Panc1 (cell line): ENCODE results near the gene HS1BP3. TPM values are rescaled to one million over a fixed set of nuclear protein-coding genes. Genes with fewer than 3 reads are reported as not detected.

Experiments used
- ATAC-seq: fragments of 200-7000 bp; cut with Tn5 transposase; 2 replicates; pipeline ENCODE4 v1.9.1; 2020; ENCODE audit warnings: mild to moderate bottlenecking, moderate library complexity
- BruUV-seq: library from RNA; stranded (reverse); fragments of 400-500 nt; replicated peaks from 2 replicates; lab custom pipeline; 2021; lab: Mats Ljungman, UMichigan
- CTCF ChIA-PET: fragments of 300-600 bp; sonication (Branson Sonifier 250); formaldehyde crosslinking; loops from one replicate; lab custom pipeline; 2022; ENCODE audit warnings: antibody characterized with exemption; lab: Charles Lee
- POLR2A ChIA-PET: fragments of 300-600 bp; sonication (Branson Sonifier 250); formaldehyde crosslinking; loops from one replicate; lab custom pipeline; 2022; ENCODE audit warnings: antibody characterized with exemption; lab: Charles Lee
- DNase-seq: peaks from one replicate; pipeline ENCODE4 v3.0.0-alpha.2; 2010; ENCODE audit warnings: low read depth, low spot score
- H3K27ac ChIP-seq: 2 replicates; pipeline ENCODE4 v1.5.1; 2011; ENCODE audit warnings: mild to moderate bottlenecking, low read length, inconsistent platforms
- H3K27me3 ChIP-seq: fragments of 200-500 bp; sonication (Bioruptor generic); 2 replicates; pipeline ENCODE4 v1.6.0; 2014; ENCODE audit warnings: low read length, inconsistent platforms; ENCODE audit not compliant: control insufficient read depth, insufficient read depth
- H3K36me3 ChIP-seq: fragments of 200-500 bp; sonication (Bioruptor generic); 2 replicates; pipeline ENCODE4 v1.5.1; 2014; ENCODE audit warnings: inconsistent platforms, mild to moderate bottlenecking, low read length, moderate library complexity; ENCODE audit not compliant: control insufficient read depth, insufficient read depth
- H3K4me1 ChIP-seq: 2 replicates; pipeline ENCODE4 v1.5.1; 2011; ENCODE audit warnings: inconsistent platforms, mild to moderate bottlenecking, low read length, moderate library complexity; ENCODE audit not compliant: control insufficient read depth, insufficient read depth
- H3K4me3 ChIP-seq, 2 experiments: 2 replicates each; pipeline ENCODE4 v1.5.1; 2011 to 2012; ENCODE audit warnings: low read depth in 2 of 2, low read length in 2 of 2, mild to moderate bottlenecking in 2 of 2, inconsistent platforms in 1 of 2, moderate library complexity in 1 of 2
- H3K9me3 ChIP-seq: fragments of 200-500 bp; sonication (Bioruptor generic); 2 replicates; pipeline ENCODE4 v1.5.1; 2014; ENCODE audit warnings: low read depth, mild to moderate bottlenecking, inconsistent platforms, low read length, moderate library complexity; ENCODE audit not compliant: control insufficient read depth, insufficient read depth
- POLR2AphosphoS5 ChIP-seq: IDR thresholded peaks from 2 replicates; pipeline ENCODE4 v1.6.1; 2012; ENCODE audit warnings: mild to moderate bottlenecking, low read depth, low read length, moderate library complexity
- SIN3A ChIP-seq: IDR thresholded peaks from 2 replicates; pipeline ENCODE4 v1.6.1; 2012; ENCODE audit warnings: low read depth, mild to moderate bottlenecking, low read length, moderate library complexity, borderline replicate concordance; ENCODE audit not compliant: insufficient read depth
- TCF7L2 ChIP-seq: IDR thresholded peaks from 2 replicates; pipeline ENCODE4 v1.6.1; 2011; ENCODE audit warnings: mild to moderate bottlenecking, low read depth, low read length, inconsistent platforms
- in situ Hi-C: cut with HindIII; loops from 2 replicates; pipeline ENCODE4 v1.10.0; 2016; ENCODE audit warnings: low sequenced_read_pairs, low pct_unique_long_range_greater_than_20kb
- intact Hi-C: fragments of 100-400 bp; cut with micrococcal nuclease; formaldehyde crosslinking; loops from one replicate; pipeline ENCODE4 v1.10.0; 2022; ENCODE audit not compliant: unreplicated experiment
- total RNA-seq: library from RNA; stranded (reverse); gene quantifications from one replicate; pipeline ENCODE4 v1.2.1, GENCODE V29; 2021; ENCODE audit not compliant: unreplicated experiment
- TF ChIP-seq, protein P1 (sequence below): fragments of 450-650 bp; IDR thresholded peaks from 2 replicates; pipeline ENCODE4 v1.5.1; 2017; ENCODE audit warnings: mild to moderate bottlenecking
- TF ChIP-seq, protein P2 (sequence below), 2 experiments: IDR thresholded peaks; 2 replicates each; pipeline ENCODE4 v1.6.1; 2011 to 2012; ENCODE audit warnings: low read depth in 2 of 2, control low read depth in 1 of 2, low read length in 1 of 2, mild to moderate bottlenecking in 1 of 2, moderate library complexity in 1 of 2; ENCODE audit not compliant: insufficient read depth in 1 of 2

Gene HS1BP3
- total RNA-seq, 1 experiment from 2014 or later = 46.1 TPM

DNA sequence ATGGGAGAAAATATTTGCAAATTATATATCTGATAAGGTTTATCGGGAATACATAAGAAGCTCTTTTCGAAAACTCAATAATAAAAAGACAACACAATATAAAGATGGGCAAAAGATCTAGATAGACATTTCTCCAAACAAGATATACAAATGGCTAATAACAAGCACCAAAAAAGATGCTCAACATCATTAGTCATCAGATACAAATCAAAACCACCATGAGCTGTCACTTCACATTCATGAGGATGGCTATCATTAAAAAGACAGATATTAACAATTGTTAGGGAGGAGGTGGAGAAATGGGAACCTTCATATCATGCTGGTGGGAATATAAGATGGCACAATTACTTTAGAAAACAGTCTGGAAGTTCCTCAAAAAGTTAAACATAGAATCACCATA, 48.1 kb downstream of the HS1BP3 start:
- intact Hi-C loops (no loop called here), in situ Hi-C loops (no loop called here)
- DNase-seq = no peak
- no peaks in the 10 kb centered on the region for H3K9me3 ChIP-seq
- no peaks in the 10 kb centered on the region for H3K27me3 ChIP-seq
- H3K4me3 ChIP-seq = no peak overlapping the region
- no peak for ATAC-seq
- TF ChIP-seq POLR2AphosphoS5 (no peak), SIN3A (no peak)
- TF ChIP-seq, protein P1, sequence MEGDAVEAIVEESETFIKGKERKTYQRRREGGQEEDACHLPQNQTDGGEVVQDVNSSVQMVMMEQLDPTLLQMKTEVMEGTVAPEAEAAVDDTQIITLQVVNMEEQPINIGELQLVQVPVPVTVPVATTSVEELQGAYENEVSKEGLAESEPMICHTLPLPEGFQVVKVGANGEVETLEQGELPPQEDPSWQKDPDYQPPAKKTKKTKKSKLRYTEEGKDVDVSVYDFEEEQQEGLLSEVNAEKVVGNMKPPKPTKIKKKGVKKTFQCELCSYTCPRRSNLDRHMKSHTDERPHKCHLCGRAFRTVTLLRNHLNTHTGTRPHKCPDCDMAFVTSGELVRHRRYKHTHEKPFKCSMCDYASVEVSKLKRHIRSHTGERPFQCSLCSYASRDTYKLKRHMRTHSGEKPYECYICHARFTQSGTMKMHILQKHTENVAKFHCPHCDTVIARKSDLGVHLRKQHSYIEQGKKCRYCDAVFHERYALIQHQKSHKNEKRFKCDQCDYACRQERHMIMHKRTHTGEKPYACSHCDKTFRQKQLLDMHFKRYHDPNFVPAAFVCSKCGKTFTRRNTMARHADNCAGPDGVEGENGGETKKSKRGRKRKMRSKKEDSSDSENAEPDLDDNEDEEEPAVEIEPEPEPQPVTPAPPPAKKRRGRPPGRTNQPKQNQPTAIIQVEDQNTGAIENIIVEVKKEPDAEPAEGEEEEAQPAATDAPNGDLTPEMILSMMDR = no peak
- peaks cover 7% of the 10 kb centered on the region; the same call in 1 of the 2 replicates for H3K4me1 ChIP-seq
- H3K36me3 ChIP-seq = no peaks in the 10 kb centered on the region
- no TSS peak for BruUV-seq
- H3K27ac ChIP-seq = no peak overlapping the region
- CTCF ChIA-PET = no interaction called here
- POLR2A ChIA-PET = no interaction called here

DNA sequence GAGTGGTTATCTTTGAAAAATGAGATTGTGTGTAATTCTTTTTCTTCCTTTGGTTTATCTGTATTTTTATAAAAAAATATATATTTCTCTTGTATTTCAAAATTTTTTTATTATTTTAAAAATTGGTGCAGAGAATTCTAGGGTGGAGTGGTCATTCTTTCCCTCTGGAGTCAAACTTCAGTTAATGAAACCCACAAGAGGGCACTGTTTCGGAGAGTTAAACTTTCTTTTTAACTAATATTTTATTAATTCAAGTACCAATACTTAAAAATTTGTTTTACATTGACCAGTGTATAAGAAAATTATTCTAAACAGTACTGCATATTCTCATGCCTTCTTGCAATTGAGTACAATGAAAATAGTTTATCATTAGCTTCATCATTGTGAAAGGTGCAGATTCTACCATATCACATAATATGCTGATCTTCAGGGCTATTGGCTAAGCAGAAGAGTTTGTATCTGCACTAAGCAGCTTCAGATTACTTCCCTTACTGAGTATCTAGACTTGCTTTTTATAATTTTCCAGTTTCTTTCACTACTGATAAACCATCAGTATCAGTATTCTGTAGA, 50.1 kb downstream of the HS1BP3 start:
- ChIA-PET CTCF (interaction anchor here (0.6 kb wide), 1 partner anchor 156 kb away, joined by 3 read pairs; no protein-coding TSS in a partner anchor), POLR2A (no interaction called here)
- no peak for ATAC-seq
- DNase-seq = no peak
- Histone ChIP-seq H3K4me1 (peaks cover 7% of the 10 kb centered on the region; the same call in 1 of the 2 replicates), H3K4me3 (no peak overlapping the region), H3K36me3 (no peaks in the 10 kb centered on the region), H3K9me3 (no peaks in the 10 kb centered on the region), H3K27me3 (no peaks in the 10 kb centered on the region), H3K27ac (no peak overlapping the region)
- intact Hi-C loops = no loop called here
- TF ChIP-seq TCF7L2 = no peak
- TF ChIP-seq, protein P1 = peak; percentile 61; the same call in 1 of the 2 replicates
- no TSS peak for BruUV-seq
- in situ Hi-C loops = no loop called here

DNA sequence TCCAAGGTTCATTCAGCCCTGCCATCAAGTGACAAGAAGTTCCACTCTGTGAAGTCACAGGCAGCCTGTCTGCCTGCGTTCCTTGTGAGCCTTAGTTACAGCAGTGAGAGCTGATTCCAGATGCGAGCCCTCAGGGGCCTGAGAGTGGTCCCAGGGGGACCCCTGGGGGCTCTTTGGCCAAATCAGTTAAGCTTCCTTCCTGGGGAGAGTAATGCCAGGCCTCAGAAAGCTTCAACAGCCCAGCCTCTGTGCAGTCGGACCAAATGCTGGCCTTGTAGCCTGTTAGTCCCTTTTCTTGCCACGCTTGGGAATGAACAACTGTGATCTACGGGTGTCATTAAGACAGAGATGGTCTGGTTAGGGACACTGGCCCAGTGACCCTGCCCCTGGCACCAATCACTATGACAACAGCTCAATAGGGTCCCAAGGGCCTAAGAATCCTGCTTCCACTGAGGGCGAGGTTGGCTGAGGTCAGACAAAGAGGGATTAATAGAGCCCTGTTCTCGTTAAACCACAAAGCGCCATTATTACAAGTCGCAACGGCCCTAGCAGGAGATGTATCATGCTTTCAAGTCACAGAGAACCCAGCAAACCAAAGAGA, 50.9 kb downstream of the HS1BP3 start:
- Histone ChIP-seq H3K4me1 (peaks cover 14% of the 10 kb centered on the region), H3K27me3 (no peaks in the 10 kb centered on the region), H3K9me3 (no peaks in the 10 kb centered on the region), H3K27ac (peak overlapping the region; percentile 45; the same call in 1 of the 2 replicates), H3K36me3 (no peaks in the 10 kb centered on the region), H3K4me3 (no peak overlapping the region)
- ATAC-seq = no peak
- CTCF ChIA-PET = interaction anchor here (0.6 to 0.9 kb wide), 2 partner anchors 10 to 144 kb away, joined by 3 to 4 read pairs; no protein-coding TSS in a partner anchor
- TF ChIP-seq POLR2AphosphoS5 (no peak), TCF7L2 (no peak), SIN3A (no peak)
- TF ChIP-seq, protein P2, sequence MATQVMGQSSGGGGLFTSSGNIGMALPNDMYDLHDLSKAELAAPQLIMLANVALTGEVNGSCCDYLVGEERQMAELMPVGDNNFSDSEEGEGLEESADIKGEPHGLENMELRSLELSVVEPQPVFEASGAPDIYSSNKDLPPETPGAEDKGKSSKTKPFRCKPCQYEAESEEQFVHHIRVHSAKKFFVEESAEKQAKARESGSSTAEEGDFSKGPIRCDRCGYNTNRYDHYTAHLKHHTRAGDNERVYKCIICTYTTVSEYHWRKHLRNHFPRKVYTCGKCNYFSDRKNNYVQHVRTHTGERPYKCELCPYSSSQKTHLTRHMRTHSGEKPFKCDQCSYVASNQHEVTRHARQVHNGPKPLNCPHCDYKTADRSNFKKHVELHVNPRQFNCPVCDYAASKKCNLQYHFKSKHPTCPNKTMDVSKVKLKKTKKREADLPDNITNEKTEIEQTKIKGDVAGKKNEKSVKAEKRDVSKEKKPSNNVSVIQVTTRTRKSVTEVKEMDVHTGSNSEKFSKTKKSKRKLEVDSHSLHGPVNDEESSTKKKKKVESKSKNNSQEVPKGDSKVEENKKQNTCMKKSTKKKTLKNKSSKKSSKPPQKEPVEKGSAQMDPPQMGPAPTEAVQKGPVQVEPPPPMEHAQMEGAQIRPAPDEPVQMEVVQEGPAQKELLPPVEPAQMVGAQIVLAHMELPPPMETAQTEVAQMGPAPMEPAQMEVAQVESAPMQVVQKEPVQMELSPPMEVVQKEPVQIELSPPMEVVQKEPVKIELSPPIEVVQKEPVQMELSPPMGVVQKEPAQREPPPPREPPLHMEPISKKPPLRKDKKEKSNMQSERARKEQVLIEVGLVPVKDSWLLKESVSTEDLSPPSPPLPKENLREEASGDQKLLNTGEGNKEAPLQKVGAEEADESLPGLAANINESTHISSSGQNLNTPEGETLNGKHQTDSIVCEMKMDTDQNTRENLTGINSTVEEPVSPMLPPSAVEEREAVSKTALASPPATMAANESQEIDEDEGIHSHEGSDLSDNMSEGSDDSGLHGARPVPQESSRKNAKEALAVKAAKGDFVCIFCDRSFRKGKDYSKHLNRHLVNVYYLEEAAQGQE (IDR thresholded peaks at IDR 0.05; ENCODE audit: insufficient read depth in 1 of 2, low read depth in 2 of 2, low read length in 1 of 2) = no peak
- TF ChIP-seq, protein P1 = no peak
- in situ Hi-C loops = no loop called here
- no TSS peak for BruUV-seq
- no peak for DNase-seq
- intact Hi-C loops = loop anchor here (10.0 kb wide), 1 partner anchor 155 kb away; the partner anchor contains the start of gene RHOB
- POLR2A ChIA-PET = interaction anchor here (1.0 to 1.7 kb wide), 3 partner anchors 21 to 153 kb away, joined by 3 to 6 read pairs (median 5); partner anchors contain the start of gene RHOB
